HG03457 (cell line): ENCODE results near the gene USP3.

Experiments
- ATAC-seq: cut with Tn5 transposase; IDR thresholded peaks from one replicate; pipeline ENCODE4 v1.9.1; 2021; ENCODE audit warnings: moderate number of reproducible peaks; ENCODE audit not compliant: unreplicated experiment

Gene USP3

GRCh38 chr15:63495780-63496488 is 8.5 kb upstream of the USP3 start:
- no peak for ATAC-seq

- ATAC-seq: no peak
These were observed 6.5 kb upstream of the USP3 start for GRCh38 chr15:63497642-63498467.

- no peak for ATAC-seq
These were observed 5.2 kb upstream of the USP3 start for GRCh38 chr15:63499175-63499549.

DNA sequence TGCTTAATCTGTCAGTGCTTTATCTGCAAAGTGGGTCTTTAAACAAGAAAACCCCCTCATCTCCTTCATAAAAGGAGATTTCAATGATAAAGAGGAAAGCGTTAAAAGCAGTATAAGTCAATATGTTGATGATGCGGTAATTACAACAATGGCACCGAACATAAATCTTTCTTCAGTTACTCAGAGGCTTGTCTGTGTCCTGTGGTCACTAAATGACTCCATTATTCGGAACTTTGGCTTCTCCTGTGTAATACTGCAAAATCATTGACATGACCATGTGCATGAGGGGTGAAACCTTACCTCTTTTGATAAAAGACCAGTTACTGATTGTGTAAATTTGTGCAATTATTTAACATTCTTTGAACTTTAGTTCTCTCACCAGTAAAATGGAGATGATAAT is 4.8 kb upstream of the USP3 start:
- no peak for ATAC-seq

- ATAC-seq: no peak
These were observed 3.8 kb upstream of the USP3 start for GRCh38 chr15:63500265-63501250.

- ATAC-seq: no peak
These were observed 2.9 kb upstream of the USP3 start for GRCh38 chr15:63501256-63502089.

DNA sequence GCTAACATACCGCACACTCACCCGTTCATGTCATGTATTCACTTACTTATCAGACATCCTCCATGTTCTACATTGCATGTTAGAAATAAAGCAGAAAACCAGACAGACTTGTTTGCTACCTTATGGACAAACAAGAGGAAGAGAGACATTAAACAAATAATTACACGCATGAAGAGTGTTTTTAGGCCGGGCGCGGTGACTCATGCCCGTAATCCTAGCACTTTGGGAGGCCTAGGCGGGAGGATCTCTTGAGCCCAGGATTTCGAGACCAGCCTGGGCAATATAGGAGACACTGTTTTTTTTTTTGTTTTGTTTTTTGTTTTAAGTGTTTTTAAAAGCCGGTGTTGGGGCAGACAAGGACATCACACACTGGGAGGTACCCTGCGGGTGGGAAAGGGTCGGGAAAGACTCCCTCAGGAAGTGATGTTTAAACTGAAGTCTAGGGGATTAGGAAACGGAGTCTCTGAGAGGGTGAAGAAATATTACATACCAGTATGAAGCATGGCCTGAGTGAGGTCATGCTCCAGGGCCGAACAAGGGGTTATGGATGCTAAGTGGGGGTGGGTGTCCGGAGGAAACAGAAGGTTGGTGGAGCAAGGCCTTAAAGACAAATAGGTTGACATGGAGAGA is 2.1 kb upstream of the USP3 start:
- ATAC-seq: no peak

DNA sequence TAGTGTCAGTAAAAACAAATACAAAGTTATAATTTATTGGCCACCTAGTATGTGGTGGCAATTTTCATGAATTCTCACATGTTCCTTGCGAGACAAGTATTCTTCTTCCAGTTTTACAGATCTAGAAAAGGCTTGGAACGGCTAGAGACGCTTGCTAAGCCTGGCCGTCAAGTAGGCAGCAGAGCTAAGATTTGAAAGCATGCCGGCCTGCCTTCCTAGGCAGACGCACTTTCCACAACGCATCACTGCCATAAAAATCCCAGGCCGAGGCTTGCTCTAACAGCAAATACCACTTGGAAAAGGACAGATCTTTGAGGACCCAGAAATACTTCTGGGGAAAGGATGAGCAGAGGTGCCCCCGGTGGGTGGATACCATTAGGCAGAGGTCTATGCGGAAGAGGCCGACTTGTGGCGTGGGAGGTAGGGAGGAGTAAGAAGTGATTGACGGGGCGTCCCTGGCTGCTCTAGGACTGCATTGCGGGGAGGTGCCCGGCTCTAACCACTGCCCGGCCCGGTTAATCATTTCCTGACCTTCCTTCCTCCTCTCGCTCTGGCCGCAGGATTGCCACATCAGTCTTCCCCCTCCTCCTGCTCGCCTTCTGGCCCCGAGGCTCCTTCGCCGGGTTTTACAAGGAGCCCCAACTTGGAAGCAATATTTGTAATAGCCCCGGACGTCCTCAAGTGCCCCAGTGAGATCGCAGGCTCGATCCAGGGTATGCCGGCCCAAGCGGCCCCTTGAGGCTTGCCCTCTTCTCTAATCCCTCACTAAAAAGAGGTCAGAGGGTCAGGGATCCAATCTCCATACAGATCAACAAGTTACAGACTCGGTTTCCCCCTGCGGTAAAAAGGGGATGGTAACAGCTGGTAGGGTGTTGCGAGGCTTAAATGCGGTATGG is 1.3 kb upstream of the USP3 start:
- ATAC-seq: peak; percentile 44

GRCh38 chr15:63503739-63504246 is 600 bp upstream of the USP3 start:
- ATAC-seq: peak; percentile 19

- ATAC-seq: no peak
These were observed 817 bp downstream of the USP3 start for GRCh38 chr15:63504979-63505841.

DNA sequence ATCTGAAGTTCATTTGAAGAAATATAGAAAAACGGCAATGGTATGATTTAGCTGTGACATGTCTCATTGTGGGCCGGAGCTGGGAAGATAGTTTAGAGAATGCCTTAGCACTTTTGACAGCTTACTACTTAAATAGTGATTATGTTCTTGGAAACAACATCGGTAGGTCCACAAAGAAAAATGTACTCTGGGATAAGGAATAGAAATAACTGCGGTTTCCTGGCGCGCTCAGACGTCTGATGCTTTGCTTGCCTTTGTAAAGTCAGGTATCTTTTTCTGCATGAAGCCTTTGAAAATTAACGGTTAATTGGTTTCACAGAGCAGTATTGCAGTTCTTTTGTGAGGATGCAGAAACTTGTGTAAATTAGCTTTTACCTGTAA is 1.4 kb downstream of the USP3 start:
- no peak for ATAC-seq

- ATAC-seq: no peak
These were observed 2.2 kb downstream of the USP3 start for GRCh38 chr15:63506537-63507035.

DNA sequence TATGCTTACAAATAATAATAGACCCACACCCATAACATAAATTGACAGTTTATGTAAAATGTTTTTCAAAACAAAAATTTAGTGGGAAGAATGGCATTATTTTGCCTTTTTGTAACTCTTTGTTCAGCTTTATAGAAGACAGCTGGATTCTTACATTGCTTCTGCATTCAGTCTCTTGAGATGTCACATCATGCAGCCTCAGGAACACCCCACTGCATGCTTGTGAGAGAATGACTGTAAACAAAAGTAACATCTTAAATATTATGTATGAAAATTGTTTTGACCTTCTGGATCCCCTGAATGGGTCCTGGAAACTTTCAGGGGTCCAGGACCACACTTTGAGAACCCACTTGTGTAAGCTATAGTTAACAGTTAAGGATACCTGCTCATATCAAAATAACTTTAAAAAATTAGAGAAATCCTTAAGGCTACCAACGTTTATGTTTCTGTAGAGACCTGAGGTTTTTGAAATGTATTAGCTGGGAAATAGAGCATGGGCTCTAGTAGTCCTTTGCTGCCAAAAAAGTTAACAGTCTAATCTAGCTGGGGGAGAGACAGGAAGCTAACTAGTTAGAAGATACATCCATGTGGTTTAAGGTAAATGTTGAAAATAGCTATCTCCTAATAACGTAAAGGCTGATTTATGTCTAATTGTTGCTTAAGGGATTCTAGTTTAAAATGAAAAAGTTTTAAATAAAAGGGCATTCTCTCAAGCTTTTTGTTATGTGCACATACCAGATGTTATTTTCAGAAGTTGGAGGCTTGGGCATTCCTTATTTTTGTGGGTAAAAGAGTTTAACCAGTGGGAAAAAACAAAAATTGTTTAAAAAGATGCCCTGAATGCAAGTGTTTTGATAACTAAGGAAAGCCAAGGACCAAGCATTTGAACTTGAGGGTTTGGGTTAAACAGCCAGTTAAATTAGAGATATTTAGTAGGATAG is 3.8 kb downstream of the USP3 start:
- ATAC-seq: no peak

DNA sequence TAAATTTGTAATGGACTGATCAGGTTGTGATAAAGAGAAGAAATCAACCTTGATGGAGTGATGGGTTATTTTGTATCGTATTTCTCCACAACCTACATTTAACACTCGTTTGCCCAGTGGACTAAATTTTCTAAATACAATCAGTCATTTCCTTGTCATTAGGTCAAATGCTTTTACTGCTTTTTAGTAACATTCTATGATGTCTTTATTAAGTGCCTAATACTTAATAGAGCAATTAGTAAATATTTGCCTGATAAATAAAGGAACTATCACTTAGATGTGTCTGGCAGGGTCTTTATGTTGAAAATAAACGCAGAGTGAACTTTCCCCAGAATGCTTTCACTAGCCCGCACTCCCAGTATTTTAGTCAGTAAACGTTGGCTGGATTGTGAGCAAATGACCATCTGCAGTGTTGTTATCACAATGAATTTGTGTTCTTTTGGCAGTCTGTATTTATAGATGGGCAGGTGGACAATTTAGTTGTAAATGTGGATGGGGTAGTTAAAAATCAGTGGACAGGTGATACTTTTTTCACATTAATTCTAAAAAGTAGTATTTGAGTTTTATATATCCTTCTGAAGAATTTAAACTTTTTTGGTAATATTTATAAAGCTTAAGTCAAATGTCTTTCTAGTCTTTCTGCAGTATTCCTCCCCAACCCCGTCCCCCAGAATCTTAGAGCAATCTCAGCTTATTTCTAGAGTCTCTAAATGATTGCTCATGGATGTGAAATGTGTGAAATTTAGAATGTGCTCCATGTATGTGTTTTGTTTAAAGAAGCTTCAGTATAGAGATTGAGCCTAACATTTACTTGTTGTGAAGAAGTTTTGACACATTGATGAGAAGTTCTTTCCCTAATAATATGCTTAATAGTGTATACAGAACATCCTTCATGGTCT is 4.9 kb downstream of the USP3 start:
- ATAC-seq: no peak
